GM21423 (cell line): ENCODE data around the gene TBC1D10B.
A peak's percentile ranks its signal among the peaks of the same experiment; 100 is the strongest.
"Not testable (repeated sequence)": the region's sequence is repeated elsewhere in the genome, so short reads cannot be mapped to it uniquely, and the experiment has no call there.

Source experiments
- ATAC-seq: cut with Tn5 transposase; IDR thresholded peaks from one replicate; pipeline ENCODE4 v1.9.1; 2021; ENCODE audit warnings: mild to moderate bottlenecking, moderate library complexity; ENCODE audit not compliant: unreplicated experiment

The TBC1D10B gene

GRCh38 chr16:30337964-30338357 is 32.3 kb downstream of the TBC1D10B start:
- ATAC-seq: not testable (repeated sequence)

- ATAC-seq: peak; percentile 15
Measured at GRCh38 chr16:30335598-30336474, 34.5 kb downstream of the TBC1D10B start.

GRCh38 chr16:30335028-30335597 is 35.2 kb downstream of the TBC1D10B start:
- peak; percentile 75 for ATAC-seq

- ATAC-seq: peak; percentile 87
Measured at GRCh38 chr16:30334473-30334989, 35.8 kb downstream of the TBC1D10B start.

GRCh38 chr16:30324220-30324619 is 46.1 kb downstream of the TBC1D10B start:
- ATAC-seq: not testable (repeated sequence)

GRCh38 chr16:30318647-30319046 is 51.6 kb downstream of the TBC1D10B start:
- not testable (repeated sequence) for ATAC-seq

- not testable (repeated sequence) for ATAC-seq
Measured at GRCh38 chr16:30310937-30311336, 59.4 kb downstream of the TBC1D10B start.

GRCh38 chr16:30309255-30309654 is 61.0 kb downstream of the TBC1D10B start:
- ATAC-seq: not testable (repeated sequence)
